ENCODE data around the gene TMEM147. TPM values are rescaled to one million over a fixed set of nuclear protein-coding genes. Genes with fewer than 3 reads are reported as not detected.

TMEM147 gene
- total and polyA plus RNA-seq, 2 of the 4 experiments (the other 2 are of a cell fraction) = 67.6 to 108 TPM

- Histone ChIP-seq H3K4me2 (ENCODE audit: low read depth, low read length) (no peak overlapping the region), H3K56ac (ENCODE audit: extremely low read depth, insufficient read depth, low read length) (no peak overlapping the region), H3K36me3 (ENCODE audit: control insufficient read depth, insufficient read depth, low read length) (no peaks in the 10 kb centered on the region), H2BK15ac (ENCODE audit: low read depth, low read length) (no peak overlapping the region), H2AFZ (replicated peaks; ENCODE audit: low read length, poor library complexity) (no peak overlapping the region), H2BK120ac (ENCODE audit: low read depth, low read length) (no peak overlapping the region), H3K9ac (ENCODE audit: low read depth, low read length) (no peak overlapping the region), H3K4me3 (ENCODE audit: insufficient read depth, low read depth, low read length) (no peak overlapping the region), H3K14ac (replicated peaks; ENCODE audit: low read depth, low read length) (no peak overlapping the region), H3K4ac (ENCODE audit: low read depth, low read length) (no peak overlapping the region), H3K79me1 (ENCODE audit: low read depth in 1 of 2, low read length in 2 of 2) (no peaks in the 10 kb centered on the region), H4K20me1 (ENCODE audit: insufficient read depth, low read length) (no peaks in the 10 kb centered on the region), H3K23ac (ENCODE audit: low read depth, low read length) (no peak overlapping the region), H3K27ac (ENCODE audit: insufficient read depth, low read length) (no peak overlapping the region), H2BK20ac (ENCODE audit: low read depth, low read length) (no peak overlapping the region), H2AK5ac (ENCODE audit: low read depth, low read length) (no peak overlapping the region), H4K5ac (ENCODE audit: low read depth, low read length) (no peak overlapping the region), H3K4me1 (ENCODE audit: control insufficient read depth, insufficient read depth, low read length) (peaks cover 5% of the 10 kb centered on the region; the same call in 1 of the 2 replicates), H4K91ac (ENCODE audit: insufficient read depth, low read depth, low read length) (no peak overlapping the region), H3K18ac (ENCODE audit: low read depth, low read length) (no peak overlapping the region), H4K8ac (ENCODE audit: low read depth in 2 of 2, low read length in 2 of 2) (no peak overlapping the region), H3K9me3 (ENCODE audit: control insufficient read depth, insufficient read depth, low read length) (no peaks in the 10 kb centered on the region), H2AK9ac (replicated peaks; ENCODE audit: low read depth, low read length, poor library complexity) (no peak overlapping the region), H3K9me1 (ENCODE audit: insufficient read depth, low read length) (no peaks in the 10 kb centered on the region; the same call in 1 of the 2 replicates), H2BK5ac (ENCODE audit: low read depth, low read length, poor library complexity, severe bottlenecking) (no peak overlapping the region), H3K27me3 (ENCODE audit: control insufficient read depth, insufficient read depth, low read length) (peaks cover 75% of the 10 kb centered on the region)
- in situ Hi-C loops (cut with MboI; ENCODE audit: low sequenced_read_pairs) (no loop called here), intact Hi-C loops (cut with micrococcal nuclease) (no loop called here), dilution Hi-C loops (cut with HindIII; ENCODE audit: low sequenced_read_pairs, unreplicated experiment) (no loop called here)
- 20% methylated on average over 2 of the region's 12 CpGs; no CpG with 5 or more reads in 1 of the 2 experiments for WGBS, 2 experiments (ENCODE audit: extremely low coverage in 2 of 2, insufficient read length in 1 of 2)
- CTCF ChIA-PET = interaction anchor here (0.7 to 1.3 kb wide), 4 partner anchors 10 to 243 kb away, joined by 3 to 5 read pairs (median 4); no protein-coding TSS in a partner anchor
- no peak for ATAC-seq (ENCODE audit: low read depth)
- TF ChIP-seq RAD21 (IDR thresholded peaks at IDR 0.05; ENCODE audit: low read length) (no peak), ELK1 (IDR thresholded peaks at IDR 0.05; ENCODE audit: borderline replicate concordance, low read depth, low read length) (no peak), SMC3 (IDR thresholded peaks at IDR 0.05; ENCODE audit: low read depth, low read length) (no peak), BHLHE40 (IDR thresholded peaks at IDR 0.05; ENCODE audit: low read depth, low read length) (no peak), CHD1 (IDR thresholded peaks at IDR 0.05; ENCODE audit: low read depth, low read length) (no peak), POLR2A (IDR thresholded peaks at IDR 0.05; ENCODE audit: low read depth, low read length) (no peak), FOS (IDR thresholded peaks at IDR 0.05; ENCODE audit: low read depth, low read length) (no peak), CEBPB (IDR thresholded peaks at IDR 0.05; ENCODE audit: low read depth, low read length) (no peak), RFX5 (IDR thresholded peaks at IDR 0.05; ENCODE audit: low read depth, low read length) (no peak), CTCF (conservative IDR thresholded peaks at IDR 0.05; ENCODE audit: low read depth, low read length) (no peak), MAZ (IDR thresholded peaks at IDR 0.05; ENCODE audit: borderline replicate concordance, low read depth, low read length) (no peak), RCOR1 (IDR thresholded peaks at IDR 0.05; ENCODE audit: insufficient replicate concordance, low read length) (no peak), MXI1 (IDR thresholded peaks at IDR 0.05; ENCODE audit: borderline replicate concordance, low read depth, low read length) (no peak), NFE2L2 (IDR thresholded peaks at IDR 0.05; ENCODE audit: low read depth, low read length) (no peak), MAFK (IDR thresholded peaks at IDR 0.05; ENCODE audit: low read depth, low read length) (no peak)
- DNase-seq = no peak
- no TSS peak for BruUV-seq (replicated peaks)
- POLR2A ChIA-PET (ENCODE audit: unreplicated experiment) = no interaction called here
Observed at GRCh38 chr19:35509018-35509652, 36.3 kb upstream of the TMEM147 start.
